Sigmoid colon (tissue), 4 donors: ENCODE measurements around the gene LRP8.

Experiments
- EP300 ChIP-seq, 4 donors: sonication (generic); formaldehyde crosslinking; IDR thresholded peaks; one replicate each; pipeline ENCODE4 v1.6.1; 2017; ENCODE audit warnings: antibody characterized with exemption in 4 of 4
- POLR2A ChIP-seq, 2 donors: fragments of 450-650 bp; IDR thresholded peaks; one replicate each; pipeline ENCODE4 v1.6.1; 2016; ENCODE audit warnings: antibody characterized with exemption in 2 of 2, mild to moderate bottlenecking in 2 of 2, moderate library complexity in 2 of 2
- TF ChIP-seq, protein P1 (sequence below), 4 experiments: fragments of 450-650 bp in 3 of 4; fragments of 200-600 bp in 1 of 4; IDR thresholded peaks; one replicate each; pipeline ENCODE4 v1.5.1; 2016 to 2019; ENCODE audit warnings: antibody characterized with exemption in 4 of 4, mild to moderate bottlenecking in 3 of 4, moderate library complexity in 2 of 4

DNA sequence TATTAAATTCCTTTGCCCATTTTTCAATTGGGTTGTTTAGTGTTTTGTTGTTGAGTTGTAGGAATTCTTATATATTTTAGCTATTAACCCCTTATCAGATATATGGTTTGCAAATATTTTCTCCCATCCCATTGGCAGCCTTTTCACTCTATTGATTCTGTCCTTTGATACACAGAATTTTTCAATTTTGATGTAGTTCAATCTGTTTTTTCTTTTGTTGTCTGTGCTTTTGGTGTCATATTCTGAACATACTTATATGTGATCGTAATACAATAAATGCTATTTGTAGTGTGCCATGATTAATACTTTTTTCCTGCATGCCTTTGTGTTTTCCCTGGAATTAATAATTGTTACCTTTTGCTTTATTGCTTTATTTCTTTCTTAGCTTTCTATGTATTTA, 7.8 kb upstream of the LRP8 start:
- TF ChIP-seq, protein P1, sequence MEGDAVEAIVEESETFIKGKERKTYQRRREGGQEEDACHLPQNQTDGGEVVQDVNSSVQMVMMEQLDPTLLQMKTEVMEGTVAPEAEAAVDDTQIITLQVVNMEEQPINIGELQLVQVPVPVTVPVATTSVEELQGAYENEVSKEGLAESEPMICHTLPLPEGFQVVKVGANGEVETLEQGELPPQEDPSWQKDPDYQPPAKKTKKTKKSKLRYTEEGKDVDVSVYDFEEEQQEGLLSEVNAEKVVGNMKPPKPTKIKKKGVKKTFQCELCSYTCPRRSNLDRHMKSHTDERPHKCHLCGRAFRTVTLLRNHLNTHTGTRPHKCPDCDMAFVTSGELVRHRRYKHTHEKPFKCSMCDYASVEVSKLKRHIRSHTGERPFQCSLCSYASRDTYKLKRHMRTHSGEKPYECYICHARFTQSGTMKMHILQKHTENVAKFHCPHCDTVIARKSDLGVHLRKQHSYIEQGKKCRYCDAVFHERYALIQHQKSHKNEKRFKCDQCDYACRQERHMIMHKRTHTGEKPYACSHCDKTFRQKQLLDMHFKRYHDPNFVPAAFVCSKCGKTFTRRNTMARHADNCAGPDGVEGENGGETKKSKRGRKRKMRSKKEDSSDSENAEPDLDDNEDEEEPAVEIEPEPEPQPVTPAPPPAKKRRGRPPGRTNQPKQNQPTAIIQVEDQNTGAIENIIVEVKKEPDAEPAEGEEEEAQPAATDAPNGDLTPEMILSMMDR (IDR thresholded peaks at IDR 0.05) = no peak
- TF ChIP-seq POLR2A (IDR thresholded peaks at IDR 0.05) (no peak), EP300 (IDR thresholded peaks at IDR 0.05) (no peak)
